Endothelial cell of umbilical vein (primary cell): Measurements from ENCODE around the gene ATP5MC2.

Experiments used
- EZH2 ChIP-seq: IDR thresholded peaks from 2 replicates; pipeline ENCODE4 v1.6.1; 2012; ENCODE audit warnings: borderline replicate concordance, low read depth, mild to moderate bottlenecking, moderate library complexity, low read length, inconsistent platforms; ENCODE audit not compliant: severe bottlenecking
- POLR2A ChIP-seq: IDR thresholded peaks from 2 replicates; pipeline ENCODE4 v1.6.1; 2012; ENCODE audit warnings: low read depth, mild to moderate bottlenecking, control low read depth, low read length
- TF ChIP-seq, protein P1 (sequence below), 2 donors: IDR thresholded peaks; 1 replicate in 1 of 2; 2 replicates in 1 of 2; pipeline ENCODE4 v1.5.1; 2011; ENCODE audit warnings: low read length in 2 of 2, mild to moderate bottlenecking in 2 of 2, moderate library complexity in 2 of 2, control low read depth in 1 of 2, inconsistent platforms in 1 of 2, low read depth in 1 of 2; ENCODE audit not compliant: insufficient read depth in 1 of 2; ENCODE audit errors: extremely low read depth in 1 of 2
- TF ChIP-seq, protein P2 (sequence below): IDR thresholded peaks from 2 replicates; pipeline ENCODE4 v1.6.1; 2011; ENCODE audit not compliant: insufficient read depth, insufficient read length

DNA sequence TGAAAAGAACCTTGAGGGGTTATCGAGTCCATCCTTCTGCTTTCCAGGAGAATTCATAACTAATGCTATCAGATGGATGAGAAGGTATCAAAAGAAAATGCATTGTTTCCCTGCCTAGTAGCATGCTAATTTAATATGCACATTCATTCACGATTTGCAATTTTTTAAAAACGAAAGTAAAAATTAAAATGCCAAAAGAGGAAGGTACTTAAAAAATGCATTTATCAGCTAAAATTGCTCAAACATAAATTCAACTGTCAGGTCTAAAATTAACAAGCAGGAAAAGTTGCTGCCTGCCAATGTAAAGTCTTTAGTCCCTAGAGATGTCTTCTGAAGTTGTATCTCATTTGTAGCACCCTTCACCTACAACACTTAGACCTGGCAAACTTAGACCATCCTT lies 57.6 kb downstream of the ATP5MC2 start:
- TF ChIP-seq, protein P1, sequence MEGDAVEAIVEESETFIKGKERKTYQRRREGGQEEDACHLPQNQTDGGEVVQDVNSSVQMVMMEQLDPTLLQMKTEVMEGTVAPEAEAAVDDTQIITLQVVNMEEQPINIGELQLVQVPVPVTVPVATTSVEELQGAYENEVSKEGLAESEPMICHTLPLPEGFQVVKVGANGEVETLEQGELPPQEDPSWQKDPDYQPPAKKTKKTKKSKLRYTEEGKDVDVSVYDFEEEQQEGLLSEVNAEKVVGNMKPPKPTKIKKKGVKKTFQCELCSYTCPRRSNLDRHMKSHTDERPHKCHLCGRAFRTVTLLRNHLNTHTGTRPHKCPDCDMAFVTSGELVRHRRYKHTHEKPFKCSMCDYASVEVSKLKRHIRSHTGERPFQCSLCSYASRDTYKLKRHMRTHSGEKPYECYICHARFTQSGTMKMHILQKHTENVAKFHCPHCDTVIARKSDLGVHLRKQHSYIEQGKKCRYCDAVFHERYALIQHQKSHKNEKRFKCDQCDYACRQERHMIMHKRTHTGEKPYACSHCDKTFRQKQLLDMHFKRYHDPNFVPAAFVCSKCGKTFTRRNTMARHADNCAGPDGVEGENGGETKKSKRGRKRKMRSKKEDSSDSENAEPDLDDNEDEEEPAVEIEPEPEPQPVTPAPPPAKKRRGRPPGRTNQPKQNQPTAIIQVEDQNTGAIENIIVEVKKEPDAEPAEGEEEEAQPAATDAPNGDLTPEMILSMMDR (IDR thresholded peaks at IDR 0.05; ENCODE audit: extremely low read depth in 1 of 2, insufficient read depth in 1 of 2, low read depth in 1 of 2, low read length in 2 of 2) = no peak
- TF ChIP-seq EZH2 = no peak
- no peak for TF ChIP-seq POLR2A
- TF ChIP-seq, protein P2, sequence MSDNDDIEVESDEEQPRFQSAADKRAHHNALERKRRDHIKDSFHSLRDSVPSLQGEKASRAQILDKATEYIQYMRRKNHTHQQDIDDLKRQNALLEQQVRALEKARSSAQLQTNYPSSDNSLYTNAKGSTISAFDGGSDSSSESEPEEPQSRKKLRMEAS = no peak
